OCI-LY7 (cell line): ENCODE results near the gene LRRC72.

Source experiments
- CTCF ChIP-seq: fragments of 200-600 bp; sonication (generic); conservative IDR thresholded peaks from 2 replicates; pipeline ENCODE4 v1.5.1; 2014; ENCODE audit warnings: mild to moderate bottlenecking, antibody characterized with exemption, low read length, moderate library complexity, mixed read lengths
- EZH2phosphoT487 ChIP-seq: fragments of 200-600 bp; sonication (generic); IDR thresholded peaks from 2 replicates; pipeline ENCODE4 v1.6.1; 2018; ENCODE audit warnings: low read depth, borderline replicate concordance, mild to moderate bottlenecking, mixed run types, antibody characterized with exemption, low read length, moderate library complexity, mixed read lengths

- no peak for TF ChIP-seq CTCF
- no peak for TF ChIP-seq EZH2phosphoT487
Measured at GRCh38 chr7:16581286-16581685, 54.7 kb downstream of the LRRC72 start.
